Ishikawa (cell line): ENCODE data around the gene TSPAN5.

Experiments
- CEBPB ChIP-seq: IDR thresholded peaks from 2 replicates; pipeline ENCODE4 v1.6.1; 2012
- CREB1 ChIP-seq: IDR thresholded peaks from 2 replicates; pipeline ENCODE4 v1.6.1; 2012; ENCODE audit warnings: low read depth
- EP300 ChIP-seq: IDR thresholded peaks from 2 replicates; pipeline ENCODE4 v1.6.1; 2012; ENCODE audit warnings: borderline replicate concordance
- FOXM1 ChIP-seq: IDR thresholded peaks from 2 replicates; pipeline ENCODE4 v1.6.1; 2012; ENCODE audit warnings: low read depth, borderline replicate concordance
- NFIC ChIP-seq: IDR thresholded peaks from 2 replicates; pipeline ENCODE4 v1.6.1; 2012
- RAD21 ChIP-seq: IDR thresholded peaks from 2 replicates; pipeline ENCODE4 v1.6.1; 2012; ENCODE audit warnings: low read depth
- TAF1 ChIP-seq: IDR thresholded peaks from 2 replicates; pipeline ENCODE4 v1.6.1; 2012; ENCODE audit warnings: low read depth, mild to moderate bottlenecking
- YY1 ChIP-seq: IDR thresholded peaks from 2 replicates; pipeline ENCODE4 v1.6.1; 2012; ENCODE audit warnings: low read depth
- ZBTB7A ChIP-seq: IDR thresholded peaks from 2 replicates; pipeline ENCODE4 v1.6.1; 2012; ENCODE audit warnings: low read depth
- TF ChIP-seq, protein P1 (sequence below): IDR thresholded peaks from 2 replicates; pipeline ENCODE4 v1.6.1; 2012
- TF ChIP-seq, protein P2 (sequence below): IDR thresholded peaks from 2 replicates; pipeline ENCODE4 v1.6.1; 2012; ENCODE audit warnings: low read depth, mild to moderate bottlenecking
- TF ChIP-seq, protein P3 (sequence below): IDR thresholded peaks from 2 replicates; pipeline ENCODE4 v1.6.1; 2012

DNA sequence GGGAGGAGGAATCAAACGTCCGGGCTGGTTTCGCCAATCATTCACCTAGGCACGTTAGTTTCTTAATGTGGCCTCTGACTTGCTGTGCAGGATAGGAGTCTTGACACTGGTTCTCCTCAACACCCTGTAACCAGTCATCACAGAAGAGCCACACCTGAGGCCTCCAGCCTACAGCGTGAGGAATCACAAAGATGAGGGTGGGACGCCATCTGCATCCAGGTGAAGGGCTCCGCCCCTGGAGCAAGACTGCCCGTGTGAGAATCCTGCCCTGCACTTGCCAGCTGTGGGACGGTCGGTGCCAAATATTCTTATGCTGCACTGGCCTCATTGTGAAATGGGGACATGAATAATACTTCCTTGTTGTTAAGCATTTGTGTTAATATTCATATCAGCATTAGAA is 35.7 kb upstream of the TSPAN5 start:
- TF ChIP-seq, protein P1, sequence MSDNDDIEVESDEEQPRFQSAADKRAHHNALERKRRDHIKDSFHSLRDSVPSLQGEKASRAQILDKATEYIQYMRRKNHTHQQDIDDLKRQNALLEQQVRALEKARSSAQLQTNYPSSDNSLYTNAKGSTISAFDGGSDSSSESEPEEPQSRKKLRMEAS, result no peak
- TF ChIP-seq CREB1 (no peak), EP300 (no peak), YY1 (no peak), TAF1 (no peak), NFIC (no peak), FOXM1 (no peak), RAD21 (no peak), CEBPB (no peak), ZBTB7A (no peak)
- TF ChIP-seq, protein P2, sequence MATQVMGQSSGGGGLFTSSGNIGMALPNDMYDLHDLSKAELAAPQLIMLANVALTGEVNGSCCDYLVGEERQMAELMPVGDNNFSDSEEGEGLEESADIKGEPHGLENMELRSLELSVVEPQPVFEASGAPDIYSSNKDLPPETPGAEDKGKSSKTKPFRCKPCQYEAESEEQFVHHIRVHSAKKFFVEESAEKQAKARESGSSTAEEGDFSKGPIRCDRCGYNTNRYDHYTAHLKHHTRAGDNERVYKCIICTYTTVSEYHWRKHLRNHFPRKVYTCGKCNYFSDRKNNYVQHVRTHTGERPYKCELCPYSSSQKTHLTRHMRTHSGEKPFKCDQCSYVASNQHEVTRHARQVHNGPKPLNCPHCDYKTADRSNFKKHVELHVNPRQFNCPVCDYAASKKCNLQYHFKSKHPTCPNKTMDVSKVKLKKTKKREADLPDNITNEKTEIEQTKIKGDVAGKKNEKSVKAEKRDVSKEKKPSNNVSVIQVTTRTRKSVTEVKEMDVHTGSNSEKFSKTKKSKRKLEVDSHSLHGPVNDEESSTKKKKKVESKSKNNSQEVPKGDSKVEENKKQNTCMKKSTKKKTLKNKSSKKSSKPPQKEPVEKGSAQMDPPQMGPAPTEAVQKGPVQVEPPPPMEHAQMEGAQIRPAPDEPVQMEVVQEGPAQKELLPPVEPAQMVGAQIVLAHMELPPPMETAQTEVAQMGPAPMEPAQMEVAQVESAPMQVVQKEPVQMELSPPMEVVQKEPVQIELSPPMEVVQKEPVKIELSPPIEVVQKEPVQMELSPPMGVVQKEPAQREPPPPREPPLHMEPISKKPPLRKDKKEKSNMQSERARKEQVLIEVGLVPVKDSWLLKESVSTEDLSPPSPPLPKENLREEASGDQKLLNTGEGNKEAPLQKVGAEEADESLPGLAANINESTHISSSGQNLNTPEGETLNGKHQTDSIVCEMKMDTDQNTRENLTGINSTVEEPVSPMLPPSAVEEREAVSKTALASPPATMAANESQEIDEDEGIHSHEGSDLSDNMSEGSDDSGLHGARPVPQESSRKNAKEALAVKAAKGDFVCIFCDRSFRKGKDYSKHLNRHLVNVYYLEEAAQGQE, result no peak
- TF ChIP-seq, protein P3, sequence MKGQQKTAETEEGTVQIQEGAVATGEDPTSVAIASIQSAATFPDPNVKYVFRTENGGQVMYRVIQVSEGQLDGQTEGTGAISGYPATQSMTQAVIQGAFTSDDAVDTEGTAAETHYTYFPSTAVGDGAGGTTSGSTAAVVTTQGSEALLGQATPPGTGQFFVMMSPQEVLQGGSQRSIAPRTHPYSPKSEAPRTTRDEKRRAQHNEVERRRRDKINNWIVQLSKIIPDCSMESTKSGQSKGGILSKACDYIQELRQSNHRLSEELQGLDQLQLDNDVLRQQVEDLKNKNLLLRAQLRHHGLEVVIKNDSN, result no peak
